Type B pancreatic cell (in vitro differentiated cells): ENCODE measurements around the gene NBPF11. TPM values are rescaled to one million over a fixed set of nuclear protein-coding genes. Genes with fewer than 3 reads are reported as not detected.
"Not testable (repeated sequence)": the region's sequence is repeated elsewhere in the genome, so short reads cannot be mapped to it uniquely, and the experiment has no call there.

ENCODE experiments used
- DNase-seq: peaks from one replicate; pipeline ENCODE4 v3.0.0; 2021; ENCODE audit warnings: mixed read lengths; ENCODE audit not compliant: unreplicated experiment; ENCODE audit errors: extremely low spot score
- H3K27ac Mint-ChIP-seq: 2 replicates; pipeline ENCODE4 v1.8.0; 2021; ENCODE audit warnings: mild to moderate bottlenecking, mixed read lengths
- H3K27me3 Mint-ChIP-seq: 2 replicates; pipeline ENCODE4 v1.8.0; 2021; ENCODE audit warnings: mixed read lengths
- H3K36me3 Mint-ChIP-seq: 2 replicates; pipeline ENCODE4 v1.8.0; 2021; ENCODE audit warnings: mixed read lengths
- H3K4me1 Mint-ChIP-seq: one replicate; pipeline ENCODE4 v1.8.0; 2021; ENCODE audit warnings: mixed read lengths; ENCODE audit not compliant: unreplicated experiment
- H3K4me3 Mint-ChIP-seq: 2 replicates; pipeline ENCODE4 v1.8.0; 2021; ENCODE audit warnings: mild to moderate bottlenecking, mixed read lengths
- H3K9me3 Mint-ChIP-seq: 2 replicates; pipeline ENCODE4 v1.8.0; 2021; ENCODE audit warnings: mixed read lengths
- total RNA-seq: library from RNA; stranded (reverse); gene quantifications from 2 replicates; pipeline ENCODE4 v1.2.1, GENCODE V29; 2021; ENCODE audit warnings: low replicate concordance

Gene NBPF11
- total RNA-seq, 1 donor from 2014 or later, result 18.0 TPM

DNA sequence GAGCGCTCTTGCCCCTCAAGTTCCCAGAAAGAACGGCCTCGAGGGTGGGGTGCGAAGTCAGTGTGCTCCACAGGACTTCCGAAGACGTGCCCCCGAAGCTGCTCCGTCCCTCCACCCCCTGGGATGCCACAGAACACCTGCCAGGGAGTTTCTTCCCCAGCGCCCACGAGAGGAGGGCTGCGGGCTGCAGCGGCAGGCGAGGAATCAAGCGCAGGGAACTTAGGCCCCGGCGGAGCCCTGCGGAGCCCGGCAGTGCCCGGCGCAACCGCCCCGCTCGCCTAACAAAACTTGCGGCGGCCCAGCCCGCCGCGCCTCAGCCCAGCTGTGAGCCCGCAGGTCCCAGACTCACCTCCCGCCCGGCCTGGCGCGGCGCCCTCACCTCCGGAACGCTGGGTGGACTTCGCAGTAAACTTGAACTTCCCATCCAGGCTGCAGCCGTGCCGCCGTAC lies 686 bp downstream of the NBPF11 start:
- not testable (repeated sequence) for H3K27me3 Mint-ChIP-seq, H3K4me1 Mint-ChIP-seq, H3K36me3 Mint-ChIP-seq, H3K9me3 Mint-ChIP-seq
- H3K27ac Mint-ChIP-seq, result peak overlapping the region; percentile 67
- peak; percentile 68 for DNase-seq
- peak overlapping the region; percentile 98 for H3K4me3 Mint-ChIP-seq

DNA sequence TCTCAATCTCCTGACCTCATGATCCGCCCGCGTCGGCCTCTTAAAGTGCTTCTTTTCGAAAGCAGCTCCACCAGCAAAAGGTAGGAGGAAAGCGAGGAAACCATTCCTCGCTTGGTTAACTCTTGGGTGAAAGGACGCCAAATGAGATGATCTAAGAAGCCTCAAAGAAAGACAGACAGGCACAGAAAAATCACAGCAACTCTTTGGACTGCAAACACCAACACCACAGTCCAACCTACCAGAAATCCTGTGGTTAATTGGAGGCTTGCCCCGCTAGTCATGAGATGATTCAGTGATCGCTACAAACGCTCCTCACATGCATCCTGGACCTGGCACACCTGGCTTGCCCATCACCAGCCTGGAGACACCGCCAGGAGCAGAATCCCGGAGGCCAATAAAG lies 1.1 kb downstream of the NBPF11 start:
- not testable (repeated sequence) for H3K36me3 Mint-ChIP-seq, H3K4me1 Mint-ChIP-seq, H3K27me3 Mint-ChIP-seq, DNase-seq, H3K9me3 Mint-ChIP-seq
- H3K27ac Mint-ChIP-seq, result peak overlapping the region; percentile 67
- H3K4me3 Mint-ChIP-seq, result peak overlapping the region; percentile 98

DNA sequence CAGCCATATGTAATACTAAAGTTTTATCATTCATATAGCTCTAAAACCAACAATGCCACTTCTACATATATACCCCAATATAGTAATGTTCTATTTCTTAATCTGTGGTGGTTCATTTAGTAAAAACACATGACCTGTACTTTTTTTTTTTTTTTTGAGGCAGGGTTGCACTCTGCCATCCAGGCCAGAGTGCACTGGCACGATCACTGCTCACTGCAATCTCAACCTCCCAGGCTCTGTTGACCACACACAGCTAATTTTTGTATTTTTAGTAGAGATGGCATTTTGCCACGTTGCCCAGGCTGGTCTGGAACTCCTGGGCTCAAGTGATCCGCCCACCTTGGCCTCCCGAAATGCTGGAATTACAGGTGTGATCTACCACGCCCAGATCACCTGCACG lies 2.1 kb downstream of the NBPF11 start:
- not testable (repeated sequence) for DNase-seq, H3K27ac Mint-ChIP-seq, H3K27me3 Mint-ChIP-seq, H3K9me3 Mint-ChIP-seq, H3K36me3 Mint-ChIP-seq, H3K4me3 Mint-ChIP-seq, H3K4me1 Mint-ChIP-seq

DNA sequence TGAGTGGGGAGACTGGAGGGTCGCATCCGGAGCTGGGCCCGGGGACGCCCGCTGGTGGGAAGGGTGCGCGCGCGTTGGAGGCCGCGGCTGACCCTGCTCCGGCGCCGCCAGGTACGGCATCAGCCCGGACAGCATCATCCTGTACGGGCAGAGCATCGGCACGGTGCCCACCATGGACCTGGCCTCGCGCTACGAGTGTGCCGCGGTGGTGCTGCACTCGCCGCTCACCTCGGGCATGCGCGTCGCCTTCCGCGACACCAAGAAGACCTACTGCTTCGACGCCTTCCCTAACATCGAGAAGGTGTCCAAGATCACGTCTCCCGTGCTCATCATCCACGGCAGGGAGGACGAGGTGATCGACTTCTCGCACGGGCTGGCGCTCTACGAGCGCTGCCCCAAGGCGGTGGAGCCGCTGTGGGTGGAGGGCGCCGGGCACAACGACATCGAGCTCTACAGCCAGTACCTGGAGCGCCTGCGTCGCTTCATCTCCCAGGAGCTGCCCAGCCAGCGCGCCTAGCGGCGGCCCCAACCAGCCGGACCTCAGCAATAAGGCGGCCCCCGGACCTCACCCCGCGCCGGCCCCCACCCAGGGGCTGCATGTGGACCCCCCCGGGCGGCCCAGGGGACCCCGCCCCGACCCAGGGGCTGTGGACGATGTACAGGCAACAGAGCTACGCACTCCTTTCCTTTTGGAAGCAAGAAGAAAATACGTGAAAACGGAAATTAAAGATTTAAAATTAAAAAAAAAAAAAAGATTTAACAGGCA lies 2.8 kb downstream of the NBPF11 start:
- H3K27me3 Mint-ChIP-seq, H3K9me3 Mint-ChIP-seq, H3K4me3 Mint-ChIP-seq, H3K4me1 Mint-ChIP-seq, DNase-seq, H3K27ac Mint-ChIP-seq, H3K36me3 Mint-ChIP-seq: not testable (repeated sequence)

DNA sequence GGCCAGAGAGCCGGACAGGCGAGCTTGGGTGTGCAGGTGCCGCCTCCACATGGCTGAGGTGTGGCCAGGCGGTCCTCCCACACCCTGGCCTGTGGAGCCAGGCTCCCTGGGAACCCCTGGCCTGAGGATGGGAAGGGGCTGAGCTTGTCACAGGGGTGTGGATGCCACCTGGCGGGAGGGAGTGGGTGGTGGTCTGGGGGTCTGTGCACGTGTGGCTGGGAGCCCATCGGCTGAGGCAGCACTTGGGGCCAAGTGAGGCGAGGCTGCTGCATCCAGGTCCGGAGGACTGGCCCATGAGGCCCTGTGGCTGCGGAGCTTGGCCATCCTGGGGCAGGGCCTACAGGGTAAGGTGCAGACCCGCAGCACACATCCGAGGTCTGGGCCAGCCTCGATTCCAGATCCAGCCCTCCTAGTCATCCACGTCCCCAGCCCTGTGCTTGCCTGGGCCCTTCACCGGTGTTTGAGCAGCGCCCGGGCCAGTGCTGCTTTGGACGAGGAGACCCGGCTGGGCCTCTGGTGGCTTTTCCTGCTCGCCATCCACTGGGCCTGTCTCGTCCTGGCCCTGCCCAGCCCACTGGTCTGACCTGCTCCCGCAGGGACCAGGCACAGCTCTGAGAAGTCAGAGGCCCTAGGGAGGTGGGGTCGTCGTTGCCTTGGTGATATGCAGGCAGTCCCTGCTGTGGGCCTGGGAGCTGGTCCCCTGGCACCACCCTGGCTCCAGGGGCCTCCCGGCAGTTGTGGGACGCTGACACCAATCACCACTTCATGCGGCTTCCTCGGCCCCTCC lies 4.8 kb downstream of the NBPF11 start:
- not testable (repeated sequence) for H3K36me3 Mint-ChIP-seq, H3K27me3 Mint-ChIP-seq, H3K9me3 Mint-ChIP-seq, DNase-seq, H3K4me3 Mint-ChIP-seq, H3K27ac Mint-ChIP-seq, H3K4me1 Mint-ChIP-seq

DNA sequence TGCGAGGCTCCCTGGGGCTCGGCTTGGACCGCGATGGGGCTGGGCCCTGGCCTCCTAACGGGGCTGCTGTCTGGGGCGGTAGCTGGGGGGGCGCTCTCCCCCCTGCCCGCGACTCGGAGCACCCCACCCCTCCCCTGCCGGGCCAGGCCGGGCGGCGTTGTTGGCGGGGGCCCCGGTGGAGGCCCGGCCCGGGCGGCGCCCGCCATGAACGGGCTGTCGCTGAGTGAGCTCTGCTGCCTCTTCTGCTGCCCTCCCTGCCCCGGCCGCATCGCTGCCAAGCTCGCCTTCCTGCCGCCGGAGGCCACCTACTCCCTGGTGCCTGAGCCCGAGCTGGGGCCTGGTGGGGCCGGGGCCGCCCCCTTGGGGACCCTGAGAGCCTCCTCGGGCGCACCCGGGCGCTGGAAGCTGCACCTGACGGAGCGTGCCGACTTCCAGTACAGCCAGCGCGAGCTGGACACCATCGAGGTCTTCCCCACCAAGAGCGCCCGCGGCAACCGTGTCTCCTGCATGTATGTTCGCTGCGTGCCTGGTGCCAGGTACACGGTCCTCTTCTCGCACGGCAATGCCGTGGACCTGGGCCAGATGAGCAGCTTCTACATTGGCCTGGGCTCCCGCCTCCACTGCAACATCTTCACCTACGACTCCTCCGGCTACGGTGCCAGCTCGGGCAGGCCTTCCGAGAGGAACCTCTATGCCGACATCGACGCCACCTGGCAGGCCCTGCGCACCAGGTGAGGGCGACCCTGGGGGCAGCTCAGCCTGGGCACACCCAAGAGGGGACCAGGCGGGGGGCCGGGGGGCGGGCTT lies 5.7 kb downstream of the NBPF11 start:
- not testable (repeated sequence) for H3K4me1 Mint-ChIP-seq, H3K27me3 Mint-ChIP-seq, DNase-seq, H3K4me3 Mint-ChIP-seq, H3K36me3 Mint-ChIP-seq, H3K9me3 Mint-ChIP-seq, H3K27ac Mint-ChIP-seq

DNA sequence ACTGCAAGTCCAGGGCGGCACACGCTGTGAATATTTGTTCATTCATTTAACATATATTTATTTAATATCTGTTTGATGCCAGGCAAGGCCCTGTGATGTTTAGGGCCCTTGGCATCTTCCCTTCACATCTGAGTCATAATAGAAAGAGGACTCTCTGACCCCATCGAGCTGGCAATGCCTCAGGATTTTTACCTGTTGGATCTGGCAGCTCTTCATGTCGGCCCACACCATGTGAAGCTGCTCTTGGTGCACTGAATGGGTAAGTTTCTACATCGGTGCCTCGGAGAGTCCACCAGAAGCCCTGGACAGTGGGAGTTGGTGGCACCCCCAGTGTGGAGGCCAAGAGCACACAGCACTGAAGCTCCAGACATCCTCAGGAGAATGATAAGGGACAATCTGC lies 8.9 kb downstream of the NBPF11 start:
- not testable (repeated sequence) for DNase-seq, H3K36me3 Mint-ChIP-seq, H3K9me3 Mint-ChIP-seq, H3K27me3 Mint-ChIP-seq, H3K4me3 Mint-ChIP-seq, H3K4me1 Mint-ChIP-seq, H3K27ac Mint-ChIP-seq

DNA sequence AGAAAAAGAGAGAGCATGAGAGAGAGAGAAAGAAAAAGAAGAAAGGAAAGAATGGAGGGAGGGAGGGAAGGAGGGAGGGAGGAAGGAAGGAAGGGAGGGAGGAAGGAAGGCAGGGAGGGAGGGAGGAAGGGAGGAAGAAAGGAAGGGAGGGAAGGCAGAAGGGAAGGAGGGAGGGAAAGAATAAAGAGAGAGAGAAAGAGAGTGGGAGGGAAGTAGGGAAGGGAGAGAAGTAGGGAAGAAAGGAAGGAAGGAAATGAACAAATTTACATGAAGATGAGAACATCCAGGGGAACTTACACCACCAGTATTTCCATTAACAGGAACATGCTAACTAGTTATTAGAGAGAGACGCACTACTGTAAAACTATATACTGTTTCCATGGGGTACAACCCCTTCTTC lies 10.1 kb downstream of the NBPF11 start:
- not testable (repeated sequence) for H3K9me3 Mint-ChIP-seq, H3K4me3 Mint-ChIP-seq, H3K27me3 Mint-ChIP-seq, H3K4me1 Mint-ChIP-seq, H3K36me3 Mint-ChIP-seq, DNase-seq, H3K27ac Mint-ChIP-seq

DNA sequence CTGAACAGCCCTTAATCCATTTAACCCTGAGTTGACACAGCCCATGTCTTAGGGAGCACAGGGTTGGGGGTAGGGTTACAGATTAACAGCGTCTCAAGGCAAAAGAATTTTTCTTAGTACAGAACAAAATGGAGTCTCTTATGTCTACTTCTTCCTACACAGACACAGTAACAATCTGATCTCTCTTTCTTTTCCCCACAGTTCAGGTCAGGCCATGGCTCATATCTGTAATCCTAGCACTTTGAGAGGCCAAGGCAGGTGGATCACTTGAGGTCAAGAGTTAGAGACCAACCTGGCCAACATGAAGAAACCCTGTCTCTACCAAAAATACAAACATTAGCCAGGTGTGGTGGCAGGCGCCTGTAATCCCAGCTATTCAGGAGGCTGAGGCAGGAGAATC lies 13.5 kb downstream of the NBPF11 start:
- not testable (repeated sequence) for H3K27me3 Mint-ChIP-seq, H3K36me3 Mint-ChIP-seq, H3K4me1 Mint-ChIP-seq, H3K4me3 Mint-ChIP-seq, H3K27ac Mint-ChIP-seq, DNase-seq, H3K9me3 Mint-ChIP-seq

DNA sequence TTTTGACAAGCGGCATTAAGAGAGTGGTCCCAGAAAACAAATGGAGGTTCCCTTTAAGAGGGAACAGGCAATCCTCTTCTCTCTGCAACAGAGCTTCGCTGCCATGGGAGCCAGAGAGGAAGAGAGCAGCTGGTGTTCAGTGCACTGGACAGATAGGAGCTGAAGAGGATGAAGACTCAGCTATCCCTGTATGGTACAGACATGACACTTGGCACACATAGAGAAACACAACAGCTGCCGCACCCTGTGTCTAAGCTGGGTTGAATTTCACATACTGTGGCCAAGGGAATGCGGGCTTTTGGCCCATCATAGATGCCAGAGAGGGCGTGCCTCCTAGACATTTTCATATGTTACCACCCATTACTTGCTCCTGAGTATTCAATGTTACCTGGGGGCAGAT lies 29.7 kb downstream of the NBPF11 start:
- not testable (repeated sequence) for DNase-seq, H3K27ac Mint-ChIP-seq, H3K4me1 Mint-ChIP-seq, H3K36me3 Mint-ChIP-seq, H3K9me3 Mint-ChIP-seq, H3K27me3 Mint-ChIP-seq, H3K4me3 Mint-ChIP-seq
